HG02571 (cell line): ENCODE measurements around the gene DUSP3.

ENCODE experiments used
- ATAC-seq: cut with Tn5 transposase; IDR thresholded peaks from one replicate; pipeline ENCODE4 v1.9.1; 2021; ENCODE audit warnings: mild to moderate bottlenecking, moderate library complexity; ENCODE audit not compliant: unreplicated experiment

DUSP3 gene

DNA sequence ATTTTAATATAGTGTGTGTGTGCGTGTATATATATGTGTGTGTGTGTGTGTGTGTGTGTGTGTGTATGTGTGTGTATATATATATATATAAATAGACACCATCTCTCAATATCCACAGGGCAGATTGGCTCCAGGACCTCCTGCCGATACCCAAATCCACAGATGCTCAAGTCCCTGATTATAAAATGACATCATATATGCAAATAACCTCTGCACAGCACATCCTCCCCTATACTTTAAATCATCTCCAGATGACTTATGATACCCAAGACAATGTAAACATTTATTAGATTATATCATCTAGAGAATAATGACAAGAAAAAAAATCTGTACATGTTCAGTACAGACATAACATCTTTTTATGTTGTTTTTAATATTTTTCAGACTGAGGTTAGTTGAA is 7.8 kb downstream of the DUSP3 start:
- ATAC-seq, result no peak

GRCh38 chr17:43769859-43770258 is 8.9 kb downstream of the DUSP3 start:
- no peak for ATAC-seq

DNA sequence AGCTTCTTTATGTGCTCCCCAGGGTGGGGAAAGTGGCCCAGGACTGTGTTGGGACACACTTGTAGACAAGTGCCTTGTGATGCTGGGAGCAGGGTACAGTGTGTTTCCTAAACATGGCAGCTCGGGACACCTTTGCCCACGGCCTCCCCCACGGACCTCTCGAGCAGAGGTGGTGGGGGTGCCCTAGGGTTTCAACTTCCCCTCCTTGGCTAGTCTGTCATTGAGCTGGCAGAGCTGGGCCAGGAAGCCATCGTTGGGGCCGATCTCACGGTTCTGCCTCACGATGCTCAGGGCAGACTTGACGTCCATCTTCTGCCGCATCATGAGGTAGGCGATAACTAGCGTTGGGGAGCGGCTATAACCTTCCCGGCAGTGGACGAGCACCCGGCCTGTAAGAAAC is 9.4 kb downstream of the DUSP3 start:
- no peak for ATAC-seq

- ATAC-seq, result no peak
Measured at GRCh38 chr17:43768943-43769342, 9.8 kb downstream of the DUSP3 start.

DNA sequence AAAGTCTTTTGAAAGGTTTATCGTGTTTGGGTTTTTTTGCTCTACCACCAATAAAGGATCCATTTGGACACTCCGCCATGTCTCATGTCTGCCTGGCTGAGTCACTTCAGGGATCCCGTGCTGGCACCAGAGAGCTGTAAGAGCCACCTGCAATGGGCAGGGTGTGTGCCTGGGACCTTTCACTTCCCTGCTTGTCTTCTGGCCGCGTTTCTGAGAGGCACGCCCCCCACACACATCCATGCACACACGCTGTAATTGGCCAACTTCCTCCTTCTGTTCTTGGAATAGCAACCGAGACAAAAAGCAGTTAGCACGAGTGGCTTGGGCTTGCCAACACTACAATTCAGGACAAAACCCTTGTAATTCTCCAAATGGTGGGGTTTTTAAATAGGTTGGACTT is 10.4 kb downstream of the DUSP3 start:
- ATAC-seq, result no peak

GRCh38 chr17:43767713-43768059 is 11.1 kb downstream of the DUSP3 start:
- ATAC-seq, result no peak

DNA sequence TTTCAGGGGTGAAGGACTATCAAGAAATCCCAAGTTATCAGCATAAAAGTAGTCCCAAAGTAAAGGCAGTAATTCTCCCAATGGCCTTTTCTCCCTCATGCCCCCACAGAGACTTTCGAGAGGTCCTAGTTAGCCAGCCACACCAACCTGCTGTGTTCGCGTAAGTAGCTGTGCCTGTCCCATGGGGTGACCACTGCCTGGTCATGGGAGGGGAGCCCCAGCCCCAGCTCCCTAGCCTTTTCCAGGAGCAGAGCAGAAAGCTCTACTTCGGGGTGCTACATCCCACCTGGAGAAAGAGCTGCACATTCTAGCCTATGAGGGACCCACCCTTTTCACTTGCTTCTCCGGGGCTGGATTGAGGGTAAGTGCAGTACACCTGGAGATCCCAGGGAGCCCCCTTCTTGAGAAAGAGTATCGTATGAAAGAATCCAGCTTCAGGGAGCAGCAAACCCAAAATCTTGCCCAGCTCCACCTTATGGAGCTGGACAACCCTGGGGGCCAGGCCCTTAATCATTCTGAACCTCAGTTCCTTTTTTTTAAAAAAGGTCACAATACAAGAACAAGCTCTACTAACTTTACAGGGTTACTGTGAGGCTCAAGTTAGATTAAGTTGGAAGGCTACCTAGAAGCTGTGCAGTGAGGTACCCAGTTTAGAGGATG is 11.6 kb downstream of the DUSP3 start:
- ATAC-seq, result no peak

- ATAC-seq, result no peak
Measured at GRCh38 chr17:43766413-43767052, 12.2 kb downstream of the DUSP3 start.

- no peak for ATAC-seq
Measured at GRCh38 chr17:43760254-43760852, 18.4 kb downstream of the DUSP3 start.

DNA sequence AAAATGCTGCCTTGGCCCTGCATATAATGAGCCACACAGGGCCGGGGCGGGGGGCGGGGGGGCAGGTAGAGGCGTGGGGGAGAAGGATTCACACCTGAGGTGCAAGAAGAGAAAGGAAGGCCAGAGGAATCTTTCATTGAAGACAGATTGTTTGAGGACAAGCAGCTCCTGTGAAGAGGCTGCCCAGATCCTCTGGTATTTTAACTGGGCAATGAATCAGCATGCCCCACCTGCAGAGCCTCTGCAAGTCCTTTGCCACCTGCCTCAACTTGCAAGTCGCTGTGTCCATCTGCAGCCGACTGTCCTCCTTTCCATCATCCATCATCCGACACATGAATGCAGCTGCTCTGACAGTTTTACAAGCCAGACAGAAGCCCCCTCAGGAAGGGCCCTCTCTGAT is 18.9 kb downstream of the DUSP3 start:
- no peak for ATAC-seq

GRCh38 chr17:43758497-43759174 is 20.1 kb downstream of the DUSP3 start, which contains the start of gene SOST:
SOST (minus strand) TSS chr17:43758791; CDS start chr17:43758741, 50 bp downstream.
- ATAC-seq, result no peak

- no peak for ATAC-seq
Measured at GRCh38 chr17:43758086-43758485, 20.7 kb downstream of the DUSP3 start.

DNA sequence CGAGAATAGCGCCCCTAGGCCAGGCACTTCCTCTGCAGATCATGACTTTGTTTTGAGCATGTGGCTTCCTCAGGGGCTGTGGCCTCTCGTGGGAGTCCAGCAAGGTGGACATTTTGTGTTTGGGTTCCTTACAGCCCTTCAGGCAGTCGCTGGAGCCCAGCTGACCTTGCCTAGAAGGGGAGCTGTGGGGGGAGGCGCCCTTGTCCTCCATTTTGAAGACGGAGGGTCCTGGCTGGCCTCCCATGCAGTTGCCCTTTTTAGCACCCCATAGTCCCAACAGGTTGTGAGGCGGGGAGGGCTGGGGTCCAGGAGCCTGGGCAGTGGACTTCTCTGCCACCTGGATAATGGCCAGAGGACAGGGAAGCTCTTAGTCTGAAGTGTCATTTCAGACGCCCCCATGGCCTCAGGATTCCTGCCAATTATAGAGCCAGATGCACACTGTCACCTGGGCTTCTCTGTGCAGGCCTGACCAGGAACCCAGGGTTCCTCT is 21.6 kb downstream of the DUSP3 start:
- ATAC-seq, result no peak

DNA sequence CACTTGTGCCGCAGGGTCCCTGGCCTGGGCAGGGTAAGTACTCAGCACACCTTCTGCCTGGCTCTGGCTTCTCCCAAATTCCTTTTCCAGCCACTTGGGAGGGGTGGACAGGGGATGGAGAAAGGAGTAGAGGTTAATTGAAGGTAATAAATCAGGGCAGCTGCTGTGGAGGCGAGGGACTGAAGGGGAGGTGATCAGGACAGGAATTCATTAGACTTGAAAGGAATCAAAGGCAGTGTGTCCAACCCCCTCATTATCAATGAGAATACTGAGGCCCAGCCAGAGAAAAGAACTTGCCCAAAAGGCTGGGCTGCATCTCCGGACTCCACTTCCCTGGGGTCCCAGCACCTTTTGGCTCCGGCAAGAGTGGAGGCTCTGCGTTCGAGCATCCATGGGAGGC is 22.6 kb downstream of the DUSP3 start:
- no peak for ATAC-seq

- no peak for ATAC-seq
Measured at GRCh38 chr17:43755389-43755875, 23.3 kb downstream of the DUSP3 start.

DNA sequence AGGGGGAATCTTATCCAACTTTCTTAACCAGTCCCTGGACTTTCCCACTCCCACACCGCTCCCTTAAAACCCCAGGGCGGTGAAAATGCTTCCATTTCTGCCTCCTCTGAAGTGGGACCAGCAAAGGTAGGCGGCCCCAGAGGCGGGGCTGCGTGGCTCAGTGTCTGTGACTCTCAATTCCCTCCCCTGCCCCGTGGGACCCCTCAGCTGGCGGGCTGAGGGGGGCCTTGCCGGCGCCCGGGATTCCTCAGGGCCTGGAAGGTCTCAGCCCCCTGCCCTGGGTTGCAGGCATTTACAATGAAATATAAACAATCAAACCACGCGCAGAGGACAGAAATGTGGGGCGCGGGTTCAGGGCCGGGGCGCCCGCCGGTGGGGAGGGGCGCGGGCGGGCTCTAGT is 23.8 kb downstream of the DUSP3 start:
- ATAC-seq, result no peak

GRCh38 chr17:43753493-43754129 is 25.2 kb downstream of the DUSP3 start:
- no peak for ATAC-seq

GRCh38 chr17:43750153-43750552 is 28.6 kb downstream of the DUSP3 start:
- no peak for ATAC-seq

DNA sequence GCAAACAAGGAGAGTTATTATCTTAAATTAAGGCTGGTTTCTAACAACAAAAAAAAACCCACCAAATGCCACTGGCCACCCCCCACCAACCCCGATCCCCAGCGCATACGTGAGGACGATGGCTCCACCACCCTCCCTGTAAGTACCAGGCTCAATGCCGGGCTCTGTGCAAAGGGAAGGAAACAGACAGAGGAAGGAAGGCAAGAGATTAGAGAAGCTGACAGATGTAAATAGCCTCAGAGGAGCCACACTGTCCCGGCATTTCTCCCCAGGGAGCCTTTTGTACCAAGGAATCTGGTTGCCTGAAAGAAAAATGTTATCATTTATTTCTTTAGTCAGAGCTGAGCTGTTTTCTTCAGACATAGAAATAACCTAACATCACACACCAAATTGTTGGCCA is 33.2 kb downstream of the DUSP3 start:
- ATAC-seq, result no peak

DNA sequence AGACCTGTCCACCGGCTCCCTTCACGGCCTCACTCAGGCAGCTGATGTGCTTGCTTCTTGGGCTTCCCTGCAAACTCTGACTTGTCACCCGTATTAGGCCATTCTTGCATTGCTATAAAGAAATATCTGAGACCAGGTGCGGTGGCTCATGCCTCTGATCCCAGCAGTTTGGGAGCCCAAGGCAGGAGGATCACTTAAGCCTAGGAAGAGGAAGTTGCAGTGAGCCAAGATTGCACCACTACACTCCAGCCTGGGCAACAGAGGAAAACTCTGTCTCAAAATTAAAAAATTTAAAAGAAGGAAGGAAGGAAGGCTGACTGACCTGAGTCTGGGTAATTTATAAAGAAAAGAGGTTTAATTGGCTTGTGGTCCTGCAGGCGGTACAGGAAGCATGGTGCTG is 37.1 kb downstream of the DUSP3 start:
- no peak for ATAC-seq

- ATAC-seq, result no peak
Measured at GRCh38 chr17:43740541-43740940, 38.2 kb downstream of the DUSP3 start.
